GM11168 (cell line): Measurements from ENCODE around the gene L3MBTL3.

Experiments used
- in situ Hi-C: fragments of 300-500 bp; cut with MboI; formaldehyde crosslinking; loops from one replicate; pipeline ENCODE4 v1.12.0; 2022; ENCODE audit warnings: low sequenced_read_pairs; ENCODE audit not compliant: unreplicated experiment

Gene L3MBTL3

DNA sequence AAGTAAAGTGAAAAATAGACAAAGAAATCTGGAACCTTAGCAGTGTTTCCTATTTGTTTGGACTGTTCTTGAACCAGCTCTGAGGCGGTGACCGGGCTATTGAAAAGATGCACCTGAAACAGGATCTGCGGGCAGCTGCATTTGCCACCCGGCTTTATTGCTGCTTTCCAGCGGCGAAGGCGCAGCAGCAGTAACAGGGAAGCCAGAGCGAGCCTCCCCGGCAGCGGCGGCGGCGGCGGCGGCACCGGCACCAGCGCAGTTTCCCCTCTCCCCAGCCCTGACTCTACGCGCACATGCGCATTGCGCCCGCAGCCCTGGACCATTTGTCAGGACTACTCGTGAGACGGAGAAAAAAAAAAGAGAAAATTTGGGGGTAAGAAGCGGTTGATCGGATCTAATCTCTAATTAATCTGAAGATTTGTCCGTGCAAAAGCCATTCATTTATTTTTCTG, at the start of gene L3MBTL3:
L3MBTL3 (plus strand) TSS at position 290 of the 452 bp plus-strand sequence. CDS start 24,119 bp downstream, outside the sequence.
- in situ Hi-C loops: no loop called here

- in situ Hi-C loops: no loop called here
Observed at GRCh38 chr6:129969064-129969463, 49.3 kb upstream of the L3MBTL3 start.

- in situ Hi-C loops: no loop called here
Observed at GRCh38 chr6:129976110-129976509, 42.3 kb upstream of the L3MBTL3 start.

DNA sequence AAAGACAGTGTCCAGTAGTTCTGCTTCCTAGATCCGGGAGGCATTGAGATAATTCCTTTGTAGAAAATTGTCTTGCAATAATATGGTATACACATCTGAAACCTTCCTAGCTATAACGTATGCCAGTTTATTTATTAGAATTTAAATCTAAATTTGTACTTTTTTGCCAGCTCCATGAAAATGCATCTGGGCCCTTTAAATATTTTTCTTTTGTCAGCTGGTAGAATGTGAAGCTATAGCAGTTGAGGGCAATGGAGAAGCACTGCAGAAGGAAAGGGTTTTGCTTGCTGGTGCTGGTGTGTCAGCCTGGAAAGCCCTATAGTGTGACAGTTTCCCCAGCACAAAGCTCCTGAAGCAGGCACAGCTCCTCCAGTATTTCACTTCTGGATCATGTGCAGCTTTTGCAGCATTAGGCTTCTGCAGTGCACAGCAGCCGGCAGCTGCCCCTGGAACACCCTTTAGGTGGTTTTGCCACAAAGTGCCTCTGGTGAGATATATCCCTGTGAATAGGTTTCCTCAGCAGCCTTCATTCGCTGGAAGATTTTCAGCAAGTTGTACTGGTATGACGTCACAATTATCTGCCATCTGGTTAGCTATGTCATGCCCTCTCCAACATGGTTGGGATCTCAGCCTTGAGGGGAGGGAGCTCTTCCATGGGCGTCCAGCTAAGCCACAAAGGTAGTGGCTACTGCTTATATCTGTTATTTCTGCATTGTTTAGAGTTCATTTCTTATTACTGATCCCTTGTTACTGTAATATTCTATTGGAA, 40.0 kb upstream of the L3MBTL3 start:
- in situ Hi-C loops: no loop called here

DNA sequence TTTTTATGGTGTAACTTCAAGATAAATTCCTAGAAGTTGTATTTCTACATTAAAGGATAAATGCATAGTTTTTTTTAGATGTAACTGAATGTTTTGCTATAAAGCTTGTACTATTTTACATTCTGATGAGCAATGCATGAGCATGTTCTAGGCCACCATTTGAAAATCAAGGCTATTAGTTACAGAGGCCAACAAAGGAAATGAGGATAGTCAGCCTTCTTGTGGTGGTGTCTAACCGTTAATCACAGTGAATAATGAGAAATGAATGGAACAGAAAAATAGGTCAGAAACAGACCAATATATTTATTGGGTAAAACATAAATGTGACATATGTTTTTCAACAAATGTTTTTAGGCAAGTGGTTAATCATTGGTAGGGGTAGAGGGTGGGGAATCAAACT, 37.6 kb upstream of the L3MBTL3 start:
- in situ Hi-C loops: no loop called here

- in situ Hi-C loops: no loop called here
Observed at GRCh38 chr6:129981598-129981997, 36.8 kb upstream of the L3MBTL3 start.

GRCh38 chr6:129989396-129989795, 29.0 kb upstream of the L3MBTL3 start:
- in situ Hi-C loops: no loop called here

GRCh38 chr6:129992881-129993280, 25.5 kb upstream of the L3MBTL3 start:
- in situ Hi-C loops: no loop called here

DNA sequence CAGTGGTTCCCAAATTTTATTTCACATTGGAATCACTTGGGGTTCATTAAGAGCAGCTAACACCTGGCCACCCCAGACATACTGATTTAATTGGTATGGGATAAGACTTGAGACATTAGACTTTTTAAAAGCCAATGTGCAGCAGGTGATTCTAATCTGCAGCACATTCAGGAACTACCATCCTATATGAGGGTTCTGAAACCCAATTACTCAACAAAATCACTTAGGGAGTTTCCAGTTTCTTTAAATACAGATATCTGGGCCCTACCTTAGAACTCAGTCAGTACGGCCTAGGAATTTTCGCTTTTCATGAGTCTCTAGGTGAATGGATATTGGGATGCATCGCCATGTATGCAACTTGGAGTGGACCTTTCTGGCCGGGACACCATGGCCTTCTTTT, 24.0 kb upstream of the L3MBTL3 start:
- in situ Hi-C loops: no loop called here

DNA sequence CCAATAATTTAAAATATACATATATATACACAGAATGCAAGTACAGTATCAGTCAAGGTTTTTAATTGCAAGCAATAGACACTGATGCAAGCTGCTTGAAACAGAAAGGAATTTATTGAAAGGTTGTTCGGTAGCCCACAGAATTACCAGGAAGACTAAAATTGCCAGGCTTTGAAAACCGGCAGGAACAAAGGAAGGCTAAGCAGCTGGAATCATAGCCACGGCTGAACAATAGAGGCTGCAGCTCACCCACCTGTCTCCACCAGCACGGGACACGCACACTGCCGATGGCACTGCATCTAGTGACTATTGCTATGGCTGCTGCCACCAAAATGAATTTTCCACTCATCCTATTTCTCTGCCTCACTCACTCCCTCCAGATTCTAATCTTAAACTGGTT, 22.0 kb upstream of the L3MBTL3 start:
- in situ Hi-C loops: no loop called here

DNA sequence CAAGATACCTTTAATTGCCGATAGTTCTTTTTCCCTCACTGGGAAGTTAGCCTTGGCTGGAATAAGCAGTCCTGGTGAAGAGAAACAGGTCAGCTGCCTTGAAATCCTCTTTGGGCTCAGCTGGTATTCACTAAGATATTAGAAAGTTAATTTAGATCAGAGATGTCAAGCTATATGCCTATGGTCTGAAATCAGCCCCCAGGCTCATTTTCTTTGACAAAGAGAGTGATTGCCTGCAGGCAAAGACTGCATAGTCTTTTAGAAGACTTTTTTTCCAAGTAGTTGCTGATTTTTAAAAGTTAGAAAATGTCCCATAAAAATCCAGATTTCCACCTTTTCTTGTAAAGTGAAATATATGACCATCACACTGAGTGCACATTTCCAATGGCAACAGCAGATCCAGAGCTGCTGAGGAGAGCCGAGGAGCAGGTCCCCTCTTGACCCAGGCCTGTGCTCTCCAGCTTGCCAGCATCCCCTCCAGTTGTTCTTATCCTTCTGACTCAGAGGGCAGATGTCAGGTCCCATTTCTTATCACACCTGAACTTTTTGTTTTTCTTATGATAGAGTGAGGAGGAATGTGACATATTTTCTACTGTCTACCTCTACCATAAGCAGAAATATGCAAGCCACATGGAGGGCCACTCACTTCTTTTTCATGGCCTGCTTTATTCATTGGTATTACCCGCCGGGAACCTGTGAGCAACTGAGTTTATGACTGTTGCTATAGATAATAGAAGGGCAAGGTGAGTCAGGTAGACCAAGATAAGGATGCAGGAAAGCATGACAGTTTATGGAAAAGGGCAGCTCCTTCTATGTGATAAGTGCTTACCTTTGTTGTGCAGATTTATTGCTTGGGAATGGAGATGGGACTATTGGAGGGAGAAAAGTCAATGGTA, 17.6 kb upstream of the L3MBTL3 start:
- in situ Hi-C loops: no loop called here

GRCh38 chr6:130008236-130008873, 10.0 kb upstream of the L3MBTL3 start:
- in situ Hi-C loops: no loop called here

GRCh38 chr6:130009146-130009545, 9.2 kb upstream of the L3MBTL3 start:
- in situ Hi-C loops: no loop called here

- in situ Hi-C loops: no loop called here
Observed at GRCh38 chr6:130010387-130010786, 8.0 kb upstream of the L3MBTL3 start.

GRCh38 chr6:130012728-130013127, 5.7 kb upstream of the L3MBTL3 start:
- in situ Hi-C loops: no loop called here

DNA sequence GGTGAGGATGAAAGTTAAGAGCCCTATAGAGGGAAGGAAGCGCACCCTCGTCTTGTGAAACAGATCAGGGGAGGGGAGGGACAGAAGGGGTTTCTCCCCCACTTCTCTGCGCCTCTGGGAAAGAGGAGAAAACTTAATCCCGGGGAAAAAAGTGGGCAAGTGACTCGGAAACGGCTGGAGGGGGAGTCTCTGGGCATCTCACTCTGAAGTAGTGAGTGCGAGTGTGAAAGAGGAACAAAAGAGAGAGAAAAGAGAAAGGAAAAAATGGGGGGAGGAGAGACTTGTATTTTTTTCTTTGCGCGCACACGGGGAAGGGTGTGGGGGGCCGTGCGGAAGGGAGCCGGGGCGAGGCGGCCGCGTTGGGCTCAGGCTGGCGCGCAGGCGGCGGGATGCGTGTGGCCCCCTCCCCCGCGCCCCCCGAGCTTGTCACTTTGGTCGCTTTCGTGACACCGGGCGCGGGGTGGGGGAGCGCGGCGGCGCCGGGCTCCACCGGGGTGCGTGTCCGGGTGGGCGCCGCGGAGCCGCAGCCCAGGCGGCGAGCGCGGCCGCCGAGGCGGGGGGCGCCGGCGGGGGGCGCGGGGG, 454 bp downstream of the L3MBTL3 start:
- in situ Hi-C loops: no loop called here

GRCh38 chr6:130019326-130020072, 1.1 kb downstream of the L3MBTL3 start:
- in situ Hi-C loops: loop anchor here (10.0 kb wide), 1 partner anchor 125 kb away; no protein-coding TSS in a partner anchor

- in situ Hi-C loops: loop anchor here (10.0 kb wide), 1 partner anchor 125 kb away; no protein-coding TSS in a partner anchor
Observed at GRCh38 chr6:130020073-130020906, 1.9 kb downstream of the L3MBTL3 start.
